IPS-18c (cell line): Measurements from ENCODE around the gene PPP1R12A.
"Not testable (repeated sequence)": the region's sequence is repeated elsewhere in the genome, so short reads cannot be mapped to it uniquely, and the experiment has no call there.

ENCODE experiments used
- H3K4me3 ChIP-seq: 2 replicates; pipeline ENCODE4 v1.7.0; 2013; ENCODE audit warnings: low read depth, mild to moderate bottlenecking, low read length, moderate library complexity; ENCODE audit not compliant: insufficient read depth
- H3K9me3 ChIP-seq: one replicate; pipeline ENCODE4 v1.6.1; 2013; ENCODE audit warnings: mild to moderate bottlenecking, low read length, moderate library complexity; ENCODE audit not compliant: control insufficient read depth, insufficient read depth

Gene PPP1R12A

GRCh38 chr12:79935021-79935623, at the start of gene PPP1R12A:
PPP1R12A (minus strand) TSS chr12:79935097; CDS start chr12:79934931, 166 bp downstream.
- Histone ChIP-seq H3K9me3 (no peaks in the 10 kb centered on the region), H3K4me3 (peak within 1 kb of the TSS; percentile 90)

- H3K9me3 ChIP-seq: no peaks in the 10 kb centered on the region
- H3K4me3 ChIP-seq: no peak overlapping the region
Observed at GRCh38 chr12:79983986-79984620, 49.2 kb upstream of the PPP1R12A start.

- Histone ChIP-seq H3K9me3 (no peaks in the 10 kb centered on the region), H3K4me3 (no peak overlapping the region)
Observed at GRCh38 chr12:79983492-79983891, 48.6 kb upstream of the PPP1R12A start.

GRCh38 chr12:79982086-79983062, 47.5 kb upstream of the PPP1R12A start:
- no peaks in the 10 kb centered on the region for H3K9me3 ChIP-seq
- H3K4me3 ChIP-seq: no peak overlapping the region

GRCh38 chr12:79978692-79979091, 43.8 kb upstream of the PPP1R12A start:
- no peak overlapping the region for H3K4me3 ChIP-seq
- no peaks in the 10 kb centered on the region for H3K9me3 ChIP-seq

GRCh38 chr12:79977856-79978460, 43.1 kb upstream of the PPP1R12A start:
- H3K9me3 ChIP-seq, H3K4me3 ChIP-seq: not testable (repeated sequence)

GRCh38 chr12:79975143-79975542, 40.2 kb upstream of the PPP1R12A start:
- no peaks in the 10 kb centered on the region for H3K9me3 ChIP-seq
- H3K4me3 ChIP-seq: no peak overlapping the region

GRCh38 chr12:79973801-79974200, 38.9 kb upstream of the PPP1R12A start:
- no peak overlapping the region for H3K4me3 ChIP-seq
- H3K9me3 ChIP-seq: no peaks in the 10 kb centered on the region

- no peak overlapping the region for H3K4me3 ChIP-seq
Observed at GRCh38 chr12:79964100-79964627, 29.3 kb upstream of the PPP1R12A start.

GRCh38 chr12:79961411-79961810, 26.5 kb upstream of the PPP1R12A start:
- no peaks in the 10 kb centered on the region for H3K9me3 ChIP-seq
- H3K4me3 ChIP-seq: no peak overlapping the region

More at GRCh38 chr12:79964100-79964627, 29.3 kb upstream of the PPP1R12A start:
- no peaks in the 10 kb centered on the region for H3K9me3 ChIP-seq

GRCh38 chr12:79959484-79959883, 24.6 kb upstream of the PPP1R12A start:
- H3K9me3 ChIP-seq: no peaks in the 10 kb centered on the region
- no peak overlapping the region for H3K4me3 ChIP-seq

GRCh38 chr12:79956896-79957295, 22.0 kb upstream of the PPP1R12A start:
- no peak overlapping the region for H3K4me3 ChIP-seq
- H3K9me3 ChIP-seq: no peaks in the 10 kb centered on the region

- Histone ChIP-seq H3K9me3 (no peaks in the 10 kb centered on the region), H3K4me3 (no peak overlapping the region)
Observed at GRCh38 chr12:79955561-79955960, 20.7 kb upstream of the PPP1R12A start.

- no peaks in the 10 kb centered on the region for H3K9me3 ChIP-seq
- H3K4me3 ChIP-seq: no peak overlapping the region
Observed at GRCh38 chr12:79954037-79954610, 19.2 kb upstream of the PPP1R12A start.

- no peaks in the 10 kb centered on the region for H3K9me3 ChIP-seq
Observed at GRCh38 chr12:79949098-79949497, 14.2 kb upstream of the PPP1R12A start.

GRCh38 chr12:79945433-79945832, 10.5 kb upstream of the PPP1R12A start:
- Histone ChIP-seq H3K4me3 (no peak overlapping the region), H3K9me3 (no peaks in the 10 kb centered on the region)

More at GRCh38 chr12:79949098-79949497, 14.2 kb upstream of the PPP1R12A start:
- no peak overlapping the region for H3K4me3 ChIP-seq

- no peaks in the 10 kb centered on the region for H3K9me3 ChIP-seq
- no peak overlapping the region for H3K4me3 ChIP-seq
Observed at GRCh38 chr12:79944565-79944964, 9.7 kb upstream of the PPP1R12A start.
